Smooth muscle cell (in vitro differentiated cells): ENCODE measurements around the gene SCN1B. TPM values are rescaled to one million over a fixed set of nuclear protein-coding genes. Genes with fewer than 3 reads are reported as not detected.

Experiments used
- polyA plus RNA-seq: library from polyadenylated mRNA; unstranded; fragments of >200 nt; fragmentation: Nextera tagmentation; extraction: Ambion mirVana; gene quantifications from 2 replicates; pipeline ENCODE4 v1.2.1, GENCODE V29; 2016
- total RNA-seq: library from RNA; depleted of rRNA; stranded (reverse); fragments of >200 nt; gene quantifications from 2 replicates; pipeline ENCODE4 v1.2.3, GENCODE V29; 2014

The SCN1B gene
- total and polyA plus RNA-seq, 2 experiments from 2014 or later = 0.99 to 2.2 TPM

Other genes starting within 250 kb of the SCN1B start
- 1.2 and 3.0 TPM in 2 replicates for gene ZNF30, start 103.6 kb upstream of the SCN1B start, total RNA-seq
- 2.3 and 3.1 TPM in 2 replicates for gene ZNF30, start 103.6 kb upstream of the SCN1B start, polyA plus RNA-seq
- gene ZNF792, start 66.2 kb upstream of the SCN1B start, total RNA-seq = 7.1 and 8.8 TPM in 2 replicates
- 2.8 TPM in 2 replicates for gene ZNF792, start 66.2 kb upstream of the SCN1B start, polyA plus RNA-seq
- 19.4 and 27.6 TPM in 2 replicates for gene GRAMD1A, start 30.1 kb upstream of the SCN1B start, total RNA-seq
- 59.6 and 74.1 TPM in 2 replicates for gene GRAMD1A, start 30.1 kb upstream of the SCN1B start, polyA plus RNA-seq
- 1.9 and 4.1 TPM in 2 replicates for gene HPN, start 11.3 kb downstream of the SCN1B start, total RNA-seq
- gene HPN, start 11.3 kb downstream of the SCN1B start, polyA plus RNA-seq = 1.3 and 6.6 TPM in 2 replicates
- 26.3 and 37.0 TPM in 2 replicates for gene FXYD3, start 85.4 kb downstream of the SCN1B start, total RNA-seq
- gene FXYD3, start 85.4 kb downstream of the SCN1B start, polyA plus RNA-seq = 23.0 and 67.1 TPM in 2 replicates
- 0.22 TPM in 1 of 2 replicates, not detected in the other for gene LGI4, start 104.6 kb downstream of the SCN1B start, total RNA-seq
- 0.17 and 0.24 TPM in 2 replicates for gene LGI4, start 104.6 kb downstream of the SCN1B start, polyA plus RNA-seq
- 3.2 and 3.5 TPM in 2 replicates for gene FXYD1, start 108.4 kb downstream of the SCN1B start, total RNA-seq
- 2.7 and 3.0 TPM in 2 replicates for gene FXYD1, start 108.4 kb downstream of the SCN1B start, polyA plus RNA-seq
- gene FXYD7, start 112.8 kb downstream of the SCN1B start, total RNA-seq = not detected in 2 replicates
- not detected in 2 replicates for gene FXYD7, start 112.8 kb downstream of the SCN1B start, polyA plus RNA-seq
- gene FXYD5, start 124.3 kb downstream of the SCN1B start, total RNA-seq = 89.3 and 133 TPM in 2 replicates
- gene FXYD5, start 124.3 kb downstream of the SCN1B start, polyA plus RNA-seq = 205 and 246 TPM in 2 replicates
- gene FAM187B, start 198.3 kb downstream of the SCN1B start, total RNA-seq = not detected in 2 replicates
- gene FAM187B, start 198.3 kb downstream of the SCN1B start, polyA plus RNA-seq = not detected in 2 replicates
- 11.3 and 14.0 TPM in 2 replicates for gene LSR, start 218.5 kb downstream of the SCN1B start, total RNA-seq
- 14.2 and 85.3 TPM in 2 replicates for gene LSR, start 218.5 kb downstream of the SCN1B start, polyA plus RNA-seq
- 30.4 and 34.4 TPM in 2 replicates for gene USF2, start 238.5 kb downstream of the SCN1B start, total RNA-seq
- gene USF2, start 238.5 kb downstream of the SCN1B start, polyA plus RNA-seq = 20.0 and 22.7 TPM in 2 replicates